HG03066 (cell line): Measurements from ENCODE around the gene CCNC.
A peak's percentile ranks its signal among the peaks of the same experiment; 100 is the strongest.

Experiments used
- ATAC-seq: cut with Tn5 transposase; IDR thresholded peaks from one replicate; pipeline ENCODE4 v1.9.1; 2021; ENCODE audit warnings: low read depth; ENCODE audit not compliant: unreplicated experiment

CCNC gene

GRCh38 chr6:99550046-99550748, 18.3 kb downstream of the CCNC start:
- ATAC-seq: no peak

GRCh38 chr6:99548706-99549105, 19.8 kb downstream of the CCNC start:
- no peak for ATAC-seq

- no peak for ATAC-seq
These were observed 20.9 kb downstream of the CCNC start for GRCh38 chr6:99547526-99547925.

- ATAC-seq: no peak
These were observed 23.0 kb downstream of the CCNC start for GRCh38 chr6:99545442-99545841.

- ATAC-seq: no peak
These were observed 24.5 kb downstream of the CCNC start for GRCh38 chr6:99543968-99544367.

GRCh38 chr6:99530627-99531026, 37.8 kb downstream of the CCNC start:
- no peak for ATAC-seq

- ATAC-seq: no peak
These were observed 45.9 kb downstream of the CCNC start for GRCh38 chr6:99522531-99522930.

- ATAC-seq: peak; percentile 22
These were observed 46.8 kb downstream of the CCNC start for GRCh38 chr6:99521633-99522151.

- peak; percentile 95 for ATAC-seq
These were observed 47.4 kb downstream of the CCNC start for GRCh38 chr6:99520855-99521632.

GRCh38 chr6:99519446-99519845, 49.0 kb downstream of the CCNC start:
- ATAC-seq: no peak

GRCh38 chr6:99514089-99514488, 54.4 kb downstream of the CCNC start:
- no peak for ATAC-seq

GRCh38 chr6:99512033-99512432, 56.4 kb downstream of the CCNC start:
- ATAC-seq: no peak

- ATAC-seq: no peak
These were observed 60.8 kb downstream of the CCNC start for GRCh38 chr6:99507648-99508047.

- no peak for ATAC-seq
These were observed 66.7 kb downstream of the CCNC start for GRCh38 chr6:99501762-99502161.

- no peak for ATAC-seq
These were observed 70.0 kb downstream of the CCNC start for GRCh38 chr6:99498421-99498820.

GRCh38 chr6:99495466-99495865, 73.0 kb downstream of the CCNC start:
- no peak for ATAC-seq
